ENCODE data around the gene UBE4B. TPM values are rescaled to one million over a fixed set of nuclear protein-coding genes. Genes with fewer than 3 reads are reported as not detected.

The UBE4B gene
- total RNA-seq, 5 donors from 2014 or later (not counting 1 experiment from before 2014, with no cell fraction given), result 37.5 to 43.1 (median 41.9) TPM

- no peaks in the 10 kb centered on the region for H3K36me3 ChIP-seq (ENCODE audit: control insufficient read depth in 2 of 2, extremely low read depth in 1 of 2, insufficient read depth in 1 of 2, low read length in 1 of 2)
- H3K27ac Mint-ChIP-seq, result peak within 1 kb of the TSS; percentile 46 to 58
- peaks cover 26 to 34% (median 29%) of the 10 kb centered on the region in 3 donors for H3K4me1 Mint-ChIP-seq
- peaks cover 0 to 16% of the 10 kb centered on the region in 2 experiments for H3K4me1 ChIP-seq (ENCODE audit: control insufficient read depth in 1 of 2, extremely low read depth in 1 of 2, insufficient read depth in 2 of 2, low read length in 2 of 2)
- no peaks in the 10 kb centered on the region for H3K36me3 Mint-ChIP-seq
- no peaks in the 10 kb centered on the region for H3K9me3 ChIP-seq
- POLR2A ChIA-PET, result no interaction called here
- peak; percentile 99 for ATAC-seq (replicated peaks in 1 of 4)
- CTCF ChIA-PET, result interaction anchor here in 1 of 2 donors (0.5 to 2.4 kb wide), 14 partner anchors 8 to 301 kb away, joined by 3 to 16 read pairs (median 3); partner anchors contain the start of genes CENPS and PGD
- H3K4me3 Mint-ChIP-seq, result peak within 1 kb of the TSS; percentile 88 to 91 (median 88)
- peak within 1 kb of the TSS; percentile 72 to 89 for H3K4me3 ChIP-seq (ENCODE audit: control insufficient read depth in 1 of 2, extremely low read depth in 1 of 2, low read length in 1 of 2)
- peaks cover 0 to 14% of the 10 kb centered on the region in 2 experiments for H3K27me3 ChIP-seq (replicated peaks in 1 of 2; ENCODE audit: control insufficient read depth in 2 of 2, extremely low read depth in 1 of 2, insufficient read depth in 2 of 2, low read length in 1 of 2)
- peaks cover 0 to 3% of the 10 kb centered on the region in 2 donors for H3K27me3 Mint-ChIP-seq
- H3K9me3 Mint-ChIP-seq, result no peaks in the 10 kb centered on the region
- peak; percentile 88 to 97 (median 93) for DNase-seq
- peak within 1 kb of the TSS; percentile 27 for H3K27ac ChIP-seq (ENCODE audit: low read length)
- under 1% methylated on average over 102 of the region's 107 CpGs for WGBS (ENCODE audit: insufficient coverage)
Observed at GRCh38 chr1:10209905-10210810, 177.4 kb downstream of the UBE4B start, which contains the start of gene KIF1B. Gene KIF1B (plus strand): TSS chr1:10210570. CDS start chr1:10232329, 21,759 bp downstream.

GRCh38 chr1:10210841-10211804 lies 178.4 kb downstream of the UBE4B start:
- peaks cover 0 to 9% of the 10 kb centered on the region in 2 experiments for H3K27me3 ChIP-seq (replicated peaks in 1 of 2; ENCODE audit: control insufficient read depth in 2 of 2, extremely low read depth in 1 of 2, insufficient read depth in 2 of 2, low read length in 1 of 2)
- DNase-seq (peak in 8 of 35 experiments; percentile 2 to 23 (median 5)), ATAC-seq (replicated peaks in 1 of 4) (peak in 1 of 4 experiments; percentile 1)
- H3K4me3 Mint-ChIP-seq, result peak overlapping the region; percentile 65 to 81 (median 68)
- H3K4me1 ChIP-seq (ENCODE audit: control insufficient read depth in 1 of 2, extremely low read depth in 1 of 2, insufficient read depth in 2 of 2, low read length in 2 of 2), result peaks cover 0 to 19% of the 10 kb centered on the region in 2 experiments
- H3K27me3 Mint-ChIP-seq, result peaks cover 0 to 3% of the 10 kb centered on the region in 2 donors
- POLR2A ChIA-PET, result interaction anchor here in 1 of 2 donors (0.6 kb wide), 1 partner anchor 728 kb away, joined by 3 read pairs; no protein-coding TSS in a partner anchor
- no peak overlapping the region for H3K27ac ChIP-seq (ENCODE audit: low read length)
- no peaks in the 10 kb centered on the region for H3K36me3 Mint-ChIP-seq
- H3K9me3 Mint-ChIP-seq, result no peaks in the 10 kb centered on the region
- H3K4me1 Mint-ChIP-seq, result peaks cover 32 to 42% (median 37%) of the 10 kb centered on the region in 3 donors
- peak overlapping the region; percentile 47 to 50 for H3K4me3 ChIP-seq (ENCODE audit: control insufficient read depth in 1 of 2, extremely low read depth in 1 of 2, low read length in 1 of 2)
- CTCF ChIA-PET, result interaction anchor here in 1 of 2 donors (0.6 to 2.4 kb wide), 10 partner anchors 7 to 779 kb away, joined by 3 to 16 read pairs (median 4); partner anchors contain the start of genes CENPS and PGD
- WGBS (ENCODE audit: insufficient coverage), result 8% methylated on average over 56 of the region's 69 CpGs
- H3K36me3 ChIP-seq (ENCODE audit: control insufficient read depth in 2 of 2, extremely low read depth in 1 of 2, insufficient read depth in 1 of 2, low read length in 1 of 2), result no peaks in the 10 kb centered on the region
- no peaks in the 10 kb centered on the region for H3K9me3 ChIP-seq
- peak overlapping the region; percentile 27 to 56 for H3K27ac Mint-ChIP-seq

- H3K27me3 ChIP-seq (replicated peaks in 1 of 2; ENCODE audit: control insufficient read depth in 2 of 2, extremely low read depth in 1 of 2, insufficient read depth in 2 of 2, low read length in 1 of 2), result peaks cover 0 to 9% of the 10 kb centered on the region in 2 experiments
- no peak overlapping the region for H3K27ac ChIP-seq (ENCODE audit: low read length)
- H3K27me3 Mint-ChIP-seq, result peaks cover 0 to 3% of the 10 kb centered on the region in 2 donors
- no peak overlapping the region for H3K4me3 ChIP-seq (ENCODE audit: control insufficient read depth in 1 of 2, extremely low read depth in 1 of 2, low read length in 1 of 2)
- peak in 1 of 35 experiments; percentile 18 for DNase-seq
- peaks cover 0 to 19% of the 10 kb centered on the region in 2 experiments for H3K4me1 ChIP-seq (ENCODE audit: control insufficient read depth in 1 of 2, extremely low read depth in 1 of 2, insufficient read depth in 2 of 2, low read length in 2 of 2)
- H3K4me3 Mint-ChIP-seq, result peak overlapping the region; percentile 65 to 81 (median 68)
- no peaks in the 10 kb centered on the region for H3K36me3 Mint-ChIP-seq
- no peaks in the 10 kb centered on the region for H3K9me3 Mint-ChIP-seq
- peak overlapping the region; percentile 19 to 56 for H3K27ac Mint-ChIP-seq
- H3K9me3 ChIP-seq, result no peaks in the 10 kb centered on the region
- no peak for ATAC-seq (replicated peaks in 1 of 4)
- no peaks in the 10 kb centered on the region for H3K36me3 ChIP-seq (ENCODE audit: control insufficient read depth in 2 of 2, extremely low read depth in 1 of 2, insufficient read depth in 1 of 2, low read length in 1 of 2)
- ChIA-PET POLR2A (interaction anchor here in 1 of 2 donors (0.6 kb wide), 1 partner anchor 728 kb away, joined by 3 read pairs; no protein-coding TSS in a partner anchor), CTCF (interaction anchor here in 1 of 2 donors (0.6 kb wide), 2 partner anchors 90 to 283 kb away, joined by 5 to 6 read pairs; no protein-coding TSS in a partner anchor)
- WGBS (ENCODE audit: insufficient coverage), result 89% methylated on average over 10 of the region's 11 CpGs
- H3K4me1 Mint-ChIP-seq, result peaks cover 38 to 49% (median 44%) of the 10 kb centered on the region in 3 donors
Observed at GRCh38 chr1:10211805-10212410, 179.2 kb downstream of the UBE4B start.

- no peaks in the 10 kb centered on the region for H3K9me3 Mint-ChIP-seq
- CTCF ChIA-PET, result interaction anchor here in 1 of 2 donors (0.6 kb wide), 1 partner anchor 90 kb away, joined by 5 read pairs; no protein-coding TSS in a partner anchor
- Histone ChIP-seq H3K4me3 (ENCODE audit: control insufficient read depth in 1 of 2, extremely low read depth in 1 of 2, low read length in 1 of 2) (no peak overlapping the region), H3K9me3 (no peaks in the 10 kb centered on the region), H3K36me3 (ENCODE audit: control insufficient read depth in 2 of 2, extremely low read depth in 1 of 2, insufficient read depth in 1 of 2, low read length in 1 of 2) (no peaks in the 10 kb centered on the region), H3K27ac (ENCODE audit: low read length) (no peak overlapping the region), H3K4me1 (ENCODE audit: control insufficient read depth in 1 of 2, extremely low read depth in 1 of 2, insufficient read depth in 2 of 2, low read length in 2 of 2) (peaks cover 0 to 19% of the 10 kb centered on the region in 2 experiments), H3K27me3 (replicated peaks in 1 of 2; ENCODE audit: control insufficient read depth in 2 of 2, extremely low read depth in 1 of 2, insufficient read depth in 2 of 2, low read length in 1 of 2) (peaks cover 0 to 9% of the 10 kb centered on the region in 2 experiments)
- DNase-seq (no peak), ATAC-seq (replicated peaks in 1 of 4) (no peak)
- peaks cover 38 to 49% (median 44%) of the 10 kb centered on the region in 3 donors for H3K4me1 Mint-ChIP-seq
- H3K36me3 Mint-ChIP-seq, result no peaks in the 10 kb centered on the region
- peaks cover 0 to 3% of the 10 kb centered on the region in 2 donors for H3K27me3 Mint-ChIP-seq
- WGBS (ENCODE audit: insufficient coverage), result no CpG with 5 or more reads among the region's 1 CpG
- peak overlapping the region; percentile 65 to 81 (median 68) for H3K4me3 Mint-ChIP-seq
- POLR2A ChIA-PET, result interaction anchor here in 1 of 2 donors (0.6 kb wide), 2 partner anchors 244 to 667 kb away, joined by 5 to 10 read pairs; no protein-coding TSS in a partner anchor
- peak overlapping the region in 1 of 2 donors; percentile 56 for H3K27ac Mint-ChIP-seq
Observed at GRCh38 chr1:10212476-10212875, 179.7 kb downstream of the UBE4B start.

- WGBS (ENCODE audit: insufficient coverage), result 100% methylated on average over 2 of the region's 3 CpGs
- peaks cover 41 to 55% (median 51%) of the 10 kb centered on the region in 3 donors for H3K4me1 Mint-ChIP-seq
- POLR2A ChIA-PET, result no interaction called here
- Histone ChIP-seq H3K4me1 (ENCODE audit: control insufficient read depth in 1 of 2, extremely low read depth in 1 of 2, insufficient read depth in 2 of 2, low read length in 2 of 2) (peaks cover 0 to 19% of the 10 kb centered on the region in 2 experiments), H3K4me3 (ENCODE audit: control insufficient read depth in 1 of 2, extremely low read depth in 1 of 2, low read length in 1 of 2) (no peak overlapping the region), H3K27ac (ENCODE audit: low read length) (no peak overlapping the region), H3K36me3 (ENCODE audit: control insufficient read depth in 2 of 2, extremely low read depth in 1 of 2, insufficient read depth in 1 of 2, low read length in 1 of 2) (no peaks in the 10 kb centered on the region), H3K27me3 (replicated peaks in 1 of 2; ENCODE audit: control insufficient read depth in 2 of 2, extremely low read depth in 1 of 2, insufficient read depth in 2 of 2, low read length in 1 of 2) (peaks cover 0 to 6% of the 10 kb centered on the region in 2 experiments), H3K9me3 (no peaks in the 10 kb centered on the region)
- CTCF ChIA-PET, result interaction anchor here in 1 of 2 donors (1.1 kb wide), 1 partner anchor 324 kb away, joined by 3 read pairs; no protein-coding TSS in a partner anchor
- H3K27ac Mint-ChIP-seq, result peak overlapping the region in 1 of 2 donors; percentile 74
- no peak overlapping the region for H3K4me3 Mint-ChIP-seq
- ATAC-seq (replicated peaks in 1 of 4) (no peak), DNase-seq (no peak)
- H3K27me3 Mint-ChIP-seq, result peaks cover 0 to 3% of the 10 kb centered on the region in 2 donors
- no peaks in the 10 kb centered on the region for H3K9me3 Mint-ChIP-seq
- no peaks in the 10 kb centered on the region for H3K36me3 Mint-ChIP-seq
Observed at GRCh38 chr1:10213186-10213705, 180.5 kb downstream of the UBE4B start.
